Heart left ventricle (tissue), 13 donors: ENCODE results near the gene E2F7.

Source experiments
- CTCF ChIP-seq, 12 donors: fragments of 200-600 bp; sonication (generic) in 4 of 12; IDR thresholded peaks; one replicate each; pipeline versions ENCODE4 v1.5.0 to v1.8.0; 2018 to 2022; ENCODE audit warnings: antibody characterized with exemption in 12 of 12, mild to moderate bottlenecking in 5 of 12
- POLR2A ChIP-seq, 2 donors: fragments of 450-650 bp; IDR thresholded peaks; one replicate each; pipeline ENCODE4 v1.6.1; 2017; ENCODE audit warnings: antibody characterized with exemption in 2 of 2, mild to moderate bottlenecking in 2 of 2, moderate library complexity in 2 of 2
- donor health status: ischemic (EF 13 %, LVEDD 7.1; RV severe dilation, severe dysfunction).
- donor health status: DM: no; HTN: yes; CAD: no.
- donor health status: DM: no; HTN: no; CAD: no.
- donor health status: ischemic (EF 25% LVEDD 6.9; RV normal size, moderate dysfunction).
- donor health status: ischemic (EF 25% LVEDD 5.7; RV mildly dilated, moderate dysfunction).
- donor health status: ischemic (EF 35%, LVEDD 5.7; RV mildly dilated, moderate dysfunction).
- donor health status: nonischemic (EF 11% LVEDD 7.7; RV severe dilation, severe dysfunction).
- donor health status: DM: yes; HTN: yes; CAD: no.
- donor health status: PGD.
- donor health status: ischemic (EF 29% LVEDD 5.4; RV normal size, mild dysfunction).
- donor health status: nonischemic (EF 23%, LVEDD 6.1; RV moderate dilation, normal function).

GRCh38 chr12:77003914-77004313 lies 61.5 kb downstream of the E2F7 start:
- TF ChIP-seq CTCF (IDR thresholded peaks at IDR 0.05) (no peak), POLR2A (IDR thresholded peaks at IDR 0.05) (no peak)
